Lung (tissue), 12 donors: ENCODE measurements around the gene ERGIC1. TPM values are rescaled to one million over a fixed set of nuclear protein-coding genes. Genes with fewer than 3 reads are reported as not detected.

Experiments used
- ATAC-seq: fragments of 200-7000 bp; cut with Tn5 transposase; one replicate; pipeline ENCODE4 v1.9.1; 2020; ENCODE audit warnings: moderate number of reproducible peaks; ENCODE audit not compliant: insufficient read depth, low FRiP score
- DNase-seq, 3 donors: peaks; one replicate each; pipeline ENCODE4 v3.0.0-alpha.2; 2013 to 2017
- H3K27ac ChIP-seq, 2 donors: one replicate each; pipeline ENCODE4 v1.5.1; 2013; ENCODE audit warnings: mild to moderate bottlenecking in 2 of 2, moderate library complexity in 2 of 2, control low read depth in 1 of 2, inconsistent platforms in 1 of 2, low read depth in 1 of 2, low read length in 1 of 2
- H3K27me3 ChIP-seq, 3 donors: one replicate each; pipeline ENCODE4 v1.5.1; 2013; ENCODE audit warnings: low read length in 2 of 3; ENCODE audit not compliant: control insufficient read depth in 3 of 3, insufficient read depth in 3 of 3
- H3K36me3 ChIP-seq, 4 donors: one replicate each; pipeline ENCODE4 v1.5.1; 2013; ENCODE audit warnings: low read length in 4 of 4, mild to moderate bottlenecking in 1 of 4, moderate library complexity in 1 of 4; ENCODE audit not compliant: control insufficient read depth in 4 of 4, insufficient read depth in 4 of 4
- H3K4me1 ChIP-seq, 5 donors: one replicate each; pipeline ENCODE4 v1.5.1; 2013; ENCODE audit warnings: low read length in 5 of 5, mild to moderate bottlenecking in 2 of 5, moderate library complexity in 1 of 5; ENCODE audit not compliant: control insufficient read depth in 5 of 5, insufficient read depth in 5 of 5
- H3K4me3 ChIP-seq: one replicate; pipeline ENCODE4 v1.5.1; 2013; ENCODE audit warnings: mild to moderate bottlenecking, control low read depth, moderate library complexity
- H3K9ac ChIP-seq, 2 donors: one replicate each; pipeline ENCODE4 v1.5.1; 2013; ENCODE audit warnings: low read length in 2 of 2, control low read depth in 1 of 2; ENCODE audit not compliant: insufficient read depth in 1 of 2
- H3K9me3 ChIP-seq, 4 donors: one replicate each; pipeline ENCODE4 v1.5.1; 2013; ENCODE audit warnings: low read length in 3 of 4, mild to moderate bottlenecking in 1 of 4, moderate library complexity in 1 of 4; ENCODE audit not compliant: control insufficient read depth in 4 of 4, insufficient read depth in 3 of 4
- WGBS, 2 donors: extraction: QIAGEN DNeasy Blood & Tissue Kit; methylation state at CpG; one replicate each; pipeline ENCODE4 v1.1.7; 2013; 5-methylcytosine and 5-hydroxymethylcytosine counted together
- polyA plus RNA-seq, 2 donors: library from polyadenylated mRNA; stranded (reverse); fragments of 200-250 nt; gene quantifications; one replicate each; pipeline ENCODE4 v1.2.1, GENCODE V29; 2013
- total RNA-seq, 2 donors: library from RNA; depleted of rRNA in 1 of 2; stranded (reverse); fragments of >200 nt in 1 of 2; gene quantifications; one replicate each; pipeline ENCODE4 v1.2.1, GENCODE V29; 2014 to 2021
- TF ChIP-seq, protein P1 (sequence below): IDR thresholded peaks from 2 replicates; pipeline ENCODE4 v1.5.1; 2012; ENCODE audit warnings: mild to moderate bottlenecking; ENCODE audit errors: control extremely low read depth, extremely low read depth
- donor health status: control.
- donor health status: control.
- donor health status: Bipolar disorder and iron deficiency.
- donor health status: healthy.
- donor health status: DM: yes; HTN: yes; CAD: no.

Gene ERGIC1
- total and polyA plus RNA-seq, 4 donors, result 62.2 to 215 (median 163) TPM

DNA sequence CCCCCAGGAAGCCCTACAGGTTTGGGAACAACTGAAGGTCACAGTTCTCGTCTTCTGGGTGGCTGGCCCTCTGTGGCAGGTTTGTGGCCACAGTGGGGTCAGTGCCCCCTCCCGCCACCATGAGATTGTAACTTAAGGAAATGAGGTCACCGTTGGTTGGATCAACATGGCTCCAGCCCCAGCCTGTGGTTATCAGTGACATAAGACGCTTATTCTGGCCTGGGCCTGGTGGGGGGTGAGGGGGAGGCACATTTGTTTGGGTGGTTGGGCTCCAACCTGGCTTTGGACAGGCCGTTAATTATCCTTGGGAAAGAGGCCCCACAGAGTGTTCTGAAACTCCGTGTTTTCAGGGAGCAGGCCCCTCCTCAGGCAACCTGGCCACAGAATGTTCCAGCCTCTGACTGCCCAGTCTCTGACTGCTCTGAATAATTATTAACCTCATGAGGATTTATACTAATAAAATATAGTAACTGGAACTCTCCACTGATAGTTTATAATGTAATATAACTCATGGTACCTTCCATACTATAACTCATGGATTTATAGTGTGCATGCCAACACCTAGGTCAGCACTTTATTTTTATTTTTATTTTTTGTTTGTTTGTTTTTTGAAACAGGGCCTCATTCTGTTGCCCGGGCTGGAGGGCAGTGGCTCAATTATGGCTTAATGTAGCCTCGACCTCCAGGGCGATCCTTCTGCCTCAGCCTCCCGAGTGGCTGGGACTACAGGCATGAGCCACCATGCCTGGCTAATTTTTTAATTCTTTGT, 67.1 kb downstream of the ERGIC1 start:
- no peaks in the 10 kb centered on the region for H3K9me3 ChIP-seq
- TF ChIP-seq, protein P1, sequence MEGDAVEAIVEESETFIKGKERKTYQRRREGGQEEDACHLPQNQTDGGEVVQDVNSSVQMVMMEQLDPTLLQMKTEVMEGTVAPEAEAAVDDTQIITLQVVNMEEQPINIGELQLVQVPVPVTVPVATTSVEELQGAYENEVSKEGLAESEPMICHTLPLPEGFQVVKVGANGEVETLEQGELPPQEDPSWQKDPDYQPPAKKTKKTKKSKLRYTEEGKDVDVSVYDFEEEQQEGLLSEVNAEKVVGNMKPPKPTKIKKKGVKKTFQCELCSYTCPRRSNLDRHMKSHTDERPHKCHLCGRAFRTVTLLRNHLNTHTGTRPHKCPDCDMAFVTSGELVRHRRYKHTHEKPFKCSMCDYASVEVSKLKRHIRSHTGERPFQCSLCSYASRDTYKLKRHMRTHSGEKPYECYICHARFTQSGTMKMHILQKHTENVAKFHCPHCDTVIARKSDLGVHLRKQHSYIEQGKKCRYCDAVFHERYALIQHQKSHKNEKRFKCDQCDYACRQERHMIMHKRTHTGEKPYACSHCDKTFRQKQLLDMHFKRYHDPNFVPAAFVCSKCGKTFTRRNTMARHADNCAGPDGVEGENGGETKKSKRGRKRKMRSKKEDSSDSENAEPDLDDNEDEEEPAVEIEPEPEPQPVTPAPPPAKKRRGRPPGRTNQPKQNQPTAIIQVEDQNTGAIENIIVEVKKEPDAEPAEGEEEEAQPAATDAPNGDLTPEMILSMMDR, result no peak
- peaks cover 10 to 47% (median 31%) of the 10 kb centered on the region in 5 donors for H3K4me1 ChIP-seq
- ATAC-seq (no peak), DNase-seq (no peak)
- H3K36me3 ChIP-seq, result peaks cover 0 to 11% (median 4%) of the 10 kb centered on the region in 4 donors
- peak overlapping the region; percentile 30 to 87 for H3K27ac ChIP-seq
- no peak overlapping the region for H3K4me3 ChIP-seq
- no peak overlapping the region for H3K9ac ChIP-seq
- WGBS, 2 donors, result 61 to 63% methylated on average over 10 of the region's 10 CpGs
- no peaks in the 10 kb centered on the region for H3K27me3 ChIP-seq

- TF ChIP-seq, protein P1, result no peak
- DNase-seq (peak in 1 of 3 donors; percentile 37), ATAC-seq (no peak)
- H3K36me3 ChIP-seq, result peaks cover 0 to 11% (median 4%) of the 10 kb centered on the region in 4 donors
- H3K4me3 ChIP-seq, result no peak overlapping the region
- peak overlapping the region; percentile 66 to 87 for H3K27ac ChIP-seq
- no peaks in the 10 kb centered on the region for H3K27me3 ChIP-seq
- H3K9ac ChIP-seq, result no peak overlapping the region
- peaks cover 10 to 47% (median 28%) of the 10 kb centered on the region in 5 donors for H3K4me1 ChIP-seq
- 81 to 91% methylated on average over 9 of the region's 9 CpGs for WGBS, 2 donors
- H3K9me3 ChIP-seq, result no peaks in the 10 kb centered on the region
These were observed 67.9 kb downstream of the ERGIC1 start for GRCh38 chr5:172901788-172902496.

- Histone ChIP-seq H3K36me3 (peaks cover 0 to 11% (median 4%) of the 10 kb centered on the region in 4 donors), H3K9me3 (no peaks in the 10 kb centered on the region), H3K4me3 (no peak overlapping the region), H3K9ac (peak overlapping the region; percentile 39 to 67), H3K27ac (peak overlapping the region; percentile 66 to 95), H3K4me1 (peaks cover 10 to 41% (median 27%) of the 10 kb centered on the region in 5 donors), H3K27me3 (no peaks in the 10 kb centered on the region)
- DNase-seq (peak; percentile 73 to 85 (median 83)), ATAC-seq (peak; percentile 72)
- WGBS, 2 donors, result 54 to 78% methylated on average over 25 of the region's 25 CpGs
- TF ChIP-seq, protein P1, result no peak
These were observed 68.7 kb downstream of the ERGIC1 start for GRCh38 chr5:172902497-172903472.
